ENCODE data around the gene PPP1R9B. TPM values are rescaled to one million over a fixed set of nuclear protein-coding genes. Genes with fewer than 3 reads are reported as not detected.

The PPP1R9B gene
- total and polyA plus RNA-seq, 9 donors: 24.7 to 66.1 (median 48.5) TPM

DNA sequence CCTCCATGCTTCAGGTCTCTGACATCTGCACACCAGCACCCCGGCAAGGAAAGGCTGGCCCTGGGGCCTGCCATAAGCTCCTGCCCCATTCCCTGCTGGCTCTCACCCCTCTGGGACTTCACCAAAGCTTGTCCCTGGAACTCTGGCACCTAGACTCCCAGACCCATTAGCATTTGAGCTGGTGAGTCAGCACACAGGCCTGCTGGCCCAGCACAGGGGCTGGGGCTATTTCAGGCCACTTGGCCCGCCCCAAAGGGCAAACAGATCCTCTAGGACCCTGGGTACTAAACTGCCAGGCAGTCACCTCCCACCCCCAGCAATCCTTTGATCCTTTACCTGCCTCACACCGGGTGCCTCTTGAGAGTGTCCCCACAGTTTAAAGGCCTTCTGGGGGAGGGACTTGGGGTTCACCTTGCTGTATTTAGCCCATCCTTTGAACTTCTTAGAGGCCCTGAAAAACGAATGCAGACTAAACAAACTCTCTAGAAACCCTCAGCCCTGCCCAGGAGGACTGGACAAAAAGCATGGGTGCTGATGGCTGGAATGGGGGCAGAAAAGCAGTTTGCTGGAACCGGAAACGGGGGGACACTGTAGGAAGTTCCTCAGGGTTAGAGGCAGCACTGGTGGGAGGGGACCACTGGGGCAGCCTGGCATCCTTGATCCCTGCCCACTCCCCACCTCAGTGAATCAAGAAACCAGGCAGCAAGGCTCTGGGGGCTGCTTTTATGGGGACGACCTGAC is 17.3 kb downstream of the PPP1R9B start:
- H3K36me3 ChIP-seq (ENCODE audit: control insufficient read depth, insufficient read depth, low read length): peaks cover 40% of the 10 kb centered on the region
- H3K9me3 ChIP-seq (replicated peaks; ENCODE audit: control insufficient read depth, low read depth, low read length): no peaks in the 10 kb centered on the region
- no peak for DNase-seq
- peaks cover 24% of the 10 kb centered on the region for H3K4me1 ChIP-seq (ENCODE audit: control insufficient read depth, insufficient read depth, low read length)
- no peak overlapping the region for H3K27ac ChIP-seq (ENCODE audit: low read length)
- peaks cover 26% of the 10 kb centered on the region for H3K27me3 ChIP-seq (ENCODE audit: control insufficient read depth, insufficient read depth, low read length)
- no peak overlapping the region for H3K4me3 ChIP-seq (ENCODE audit: low read length)
- WGBS (ENCODE audit: insufficient coverage): 50% methylated on average over 3 of the region's 7 CpGs

DNA sequence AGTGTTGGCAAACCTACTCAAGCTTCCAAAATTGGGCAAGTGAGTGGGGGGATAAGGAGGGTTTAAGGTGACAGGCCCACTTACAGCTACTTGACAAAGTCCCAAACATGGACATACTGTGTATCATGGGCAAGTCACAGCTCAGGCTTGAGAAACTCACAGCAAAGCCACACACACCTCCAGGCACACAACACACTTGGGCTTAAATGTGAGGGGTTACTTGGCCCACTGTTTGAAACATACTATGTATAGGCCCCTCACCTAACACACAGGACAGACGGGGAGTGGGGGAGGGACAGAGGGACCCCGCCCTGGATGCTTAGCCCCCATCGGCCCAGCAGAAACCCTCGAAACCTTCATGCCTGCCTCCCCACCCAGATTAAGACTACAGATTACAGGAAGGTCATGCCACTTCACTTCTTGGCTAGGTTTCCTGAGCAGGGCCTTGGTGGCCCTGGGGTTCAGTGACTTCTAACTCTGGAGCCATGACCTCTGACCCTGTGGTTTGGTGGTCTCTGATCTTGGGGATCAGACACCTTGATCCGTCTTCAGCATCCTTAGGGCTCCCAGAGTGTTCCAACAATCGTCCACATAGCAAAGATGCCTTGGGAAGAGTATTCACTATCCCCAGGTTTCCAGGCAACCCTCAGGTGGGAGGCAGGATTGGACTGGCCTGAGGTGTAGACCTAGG is 18.2 kb downstream of the PPP1R9B start:
- no peaks in the 10 kb centered on the region for H3K9me3 ChIP-seq (replicated peaks; ENCODE audit: control insufficient read depth, low read depth, low read length)
- H3K27me3 ChIP-seq (ENCODE audit: control insufficient read depth, insufficient read depth, low read length): peaks cover 35% of the 10 kb centered on the region
- H3K27ac ChIP-seq (ENCODE audit: low read length): no peak overlapping the region
- peaks cover 30% of the 10 kb centered on the region for H3K4me1 ChIP-seq (ENCODE audit: control insufficient read depth, insufficient read depth, low read length)
- no peak overlapping the region for H3K4me3 ChIP-seq (ENCODE audit: low read length)
- peaks cover 31% of the 10 kb centered on the region for H3K36me3 ChIP-seq (ENCODE audit: control insufficient read depth, insufficient read depth, low read length)
- DNase-seq: no peak
- WGBS (ENCODE audit: insufficient coverage): no CpG with 5 or more reads among the region's 6 CpGs

DNA sequence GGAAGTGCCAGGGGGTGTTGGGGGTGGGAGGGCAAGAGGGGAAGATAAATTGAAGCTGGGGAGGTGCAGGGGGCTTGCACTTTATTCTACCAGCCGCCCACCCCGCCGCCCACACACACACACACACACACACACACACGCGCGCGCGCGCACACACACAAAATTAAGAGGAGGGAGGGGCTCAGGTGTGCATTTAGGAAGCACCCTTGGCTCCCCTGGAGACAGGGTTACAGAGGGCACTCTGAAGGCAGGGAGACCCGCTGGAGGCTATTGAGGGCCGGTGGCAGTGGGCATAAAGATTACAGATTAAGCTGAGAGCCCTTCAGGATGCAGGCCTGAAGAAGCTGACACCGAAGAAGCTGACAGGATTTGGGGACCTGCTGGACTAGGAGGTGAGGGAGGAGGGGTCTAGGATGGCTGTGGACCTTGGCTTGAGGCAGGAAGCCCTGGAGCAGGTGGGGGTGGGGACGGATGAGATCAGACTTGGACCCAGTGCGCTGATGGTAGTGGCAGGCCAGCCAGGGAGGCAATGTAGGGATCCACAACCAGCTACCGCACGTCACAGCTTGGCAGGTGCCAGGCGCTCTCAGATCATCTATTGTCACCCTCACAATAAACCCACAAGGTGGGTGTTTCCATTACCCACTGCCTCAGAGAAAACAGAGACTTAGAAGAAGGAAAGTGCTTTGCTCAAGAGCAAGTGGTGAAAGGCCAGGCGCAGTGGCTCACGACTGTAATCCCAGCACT is 19.7 kb downstream of the PPP1R9B start:
- 32% methylated on average over 6 of the region's 19 CpGs for WGBS (ENCODE audit: insufficient coverage)
- H3K4me1 ChIP-seq (ENCODE audit: control insufficient read depth, insufficient read depth, low read length): peaks cover 30% of the 10 kb centered on the region
- no peaks in the 10 kb centered on the region for H3K9me3 ChIP-seq (replicated peaks; ENCODE audit: control insufficient read depth, low read depth, low read length)
- peaks cover 16% of the 10 kb centered on the region for H3K36me3 ChIP-seq (ENCODE audit: control insufficient read depth, insufficient read depth, low read length)
- H3K27ac ChIP-seq (ENCODE audit: low read length): no peak overlapping the region
- peak overlapping the region; percentile 37 for H3K4me3 ChIP-seq (ENCODE audit: low read length)
- no peak for DNase-seq
- peaks cover 39% of the 10 kb centered on the region for H3K27me3 ChIP-seq (ENCODE audit: control insufficient read depth, insufficient read depth, low read length)

DNA sequence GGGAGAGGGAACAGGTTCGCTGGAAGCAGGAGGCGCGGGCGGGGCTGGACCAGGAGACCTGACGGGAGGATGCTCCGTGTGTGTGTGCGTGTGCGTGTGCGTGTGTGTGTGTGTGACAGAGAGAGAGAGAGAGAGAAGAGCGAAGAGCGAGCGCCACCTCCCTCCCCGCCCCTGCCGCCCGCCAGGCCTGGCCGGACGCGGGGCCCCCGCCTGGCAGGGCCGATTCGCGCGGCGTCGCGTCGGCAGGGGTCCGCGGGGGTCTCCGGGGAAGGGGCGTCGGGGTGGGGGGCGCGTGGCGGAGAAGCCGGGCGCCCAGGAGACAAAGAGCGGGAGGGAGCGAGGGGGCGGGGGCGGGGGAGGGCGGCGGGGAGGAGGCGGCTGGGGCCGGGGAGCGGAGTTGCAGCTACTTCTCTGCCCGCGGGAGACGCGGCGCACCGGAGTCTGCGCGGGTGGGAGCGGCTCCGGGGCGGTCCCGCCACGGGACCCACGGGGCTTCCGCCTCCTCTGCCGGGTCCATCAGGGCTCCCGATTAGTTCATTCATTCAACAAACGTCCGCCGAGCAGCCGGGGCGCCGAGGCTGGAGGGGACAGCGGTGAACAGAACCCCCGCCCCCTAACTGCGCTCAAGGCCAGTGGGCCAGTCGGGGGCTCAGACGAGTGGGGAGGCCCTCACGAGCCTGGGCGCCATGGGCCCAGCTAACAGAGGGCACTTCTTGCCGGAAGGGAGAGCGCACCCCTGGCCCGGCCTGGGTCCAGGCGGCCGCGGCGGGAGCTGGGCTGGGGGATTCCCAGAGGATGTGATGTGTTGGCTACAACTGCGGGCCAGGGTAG is 20.5 kb downstream of the PPP1R9B start, which contains the start of gene SAMD14:
Gene SAMD14, minus strand, starts transcription at position 433 of the 831 bp plus-strand sequence. CDS start 5,201 bp downstream, outside the sequence.
- Histone ChIP-seq H3K4me3 (ENCODE audit: low read length) (peak within 1 kb of the TSS; percentile 48), H3K9me3 (replicated peaks; ENCODE audit: control insufficient read depth, low read depth, low read length) (no peaks in the 10 kb centered on the region), H3K27me3 (ENCODE audit: control insufficient read depth, insufficient read depth, low read length) (peaks cover 39% of the 10 kb centered on the region), H3K27ac (ENCODE audit: low read length) (peak within 1 kb of the TSS; percentile 59), H3K36me3 (ENCODE audit: control insufficient read depth, insufficient read depth, low read length) (peaks cover 10% of the 10 kb centered on the region), H3K4me1 (ENCODE audit: control insufficient read depth, insufficient read depth, low read length) (peaks cover 30% of the 10 kb centered on the region)
- under 1% methylated on average over 42 of the region's 84 CpGs for WGBS (ENCODE audit: insufficient coverage)
- peak; percentile 78 for DNase-seq

DNA sequence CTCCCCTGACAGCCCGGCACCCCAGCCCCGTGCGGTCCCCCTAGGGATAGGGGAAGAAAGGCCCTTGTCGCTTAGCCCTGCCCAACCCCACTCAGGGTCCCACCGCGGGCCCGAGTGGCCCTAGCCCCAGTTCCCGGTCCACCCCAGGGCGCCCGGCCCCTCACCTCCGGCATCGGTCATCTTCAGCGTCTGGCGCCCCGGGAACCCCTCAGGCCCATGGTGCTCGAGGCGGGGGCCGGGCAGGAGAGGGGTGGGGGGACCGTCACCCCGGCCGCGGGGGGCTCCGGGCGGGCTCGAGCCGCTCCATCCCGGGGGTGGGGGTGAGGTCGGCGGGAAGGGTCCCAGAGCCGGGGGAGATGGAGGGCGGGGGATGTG is 21.1 kb downstream of the PPP1R9B start:
- Histone ChIP-seq H3K4me1 (ENCODE audit: control insufficient read depth, insufficient read depth, low read length) (peaks cover 30% of the 10 kb centered on the region), H3K27me3 (ENCODE audit: control insufficient read depth, insufficient read depth, low read length) (peaks cover 39% of the 10 kb centered on the region), H3K36me3 (ENCODE audit: control insufficient read depth, insufficient read depth, low read length) (peaks cover 4% of the 10 kb centered on the region), H3K4me3 (ENCODE audit: low read length) (peak overlapping the region; percentile 48), H3K27ac (ENCODE audit: low read length) (no peak overlapping the region), H3K9me3 (replicated peaks; ENCODE audit: control insufficient read depth, low read depth, low read length) (no peaks in the 10 kb centered on the region)
- no peak for DNase-seq
- WGBS (ENCODE audit: insufficient coverage): 0% methylated on average over 24 of the region's 31 CpGs

DNA sequence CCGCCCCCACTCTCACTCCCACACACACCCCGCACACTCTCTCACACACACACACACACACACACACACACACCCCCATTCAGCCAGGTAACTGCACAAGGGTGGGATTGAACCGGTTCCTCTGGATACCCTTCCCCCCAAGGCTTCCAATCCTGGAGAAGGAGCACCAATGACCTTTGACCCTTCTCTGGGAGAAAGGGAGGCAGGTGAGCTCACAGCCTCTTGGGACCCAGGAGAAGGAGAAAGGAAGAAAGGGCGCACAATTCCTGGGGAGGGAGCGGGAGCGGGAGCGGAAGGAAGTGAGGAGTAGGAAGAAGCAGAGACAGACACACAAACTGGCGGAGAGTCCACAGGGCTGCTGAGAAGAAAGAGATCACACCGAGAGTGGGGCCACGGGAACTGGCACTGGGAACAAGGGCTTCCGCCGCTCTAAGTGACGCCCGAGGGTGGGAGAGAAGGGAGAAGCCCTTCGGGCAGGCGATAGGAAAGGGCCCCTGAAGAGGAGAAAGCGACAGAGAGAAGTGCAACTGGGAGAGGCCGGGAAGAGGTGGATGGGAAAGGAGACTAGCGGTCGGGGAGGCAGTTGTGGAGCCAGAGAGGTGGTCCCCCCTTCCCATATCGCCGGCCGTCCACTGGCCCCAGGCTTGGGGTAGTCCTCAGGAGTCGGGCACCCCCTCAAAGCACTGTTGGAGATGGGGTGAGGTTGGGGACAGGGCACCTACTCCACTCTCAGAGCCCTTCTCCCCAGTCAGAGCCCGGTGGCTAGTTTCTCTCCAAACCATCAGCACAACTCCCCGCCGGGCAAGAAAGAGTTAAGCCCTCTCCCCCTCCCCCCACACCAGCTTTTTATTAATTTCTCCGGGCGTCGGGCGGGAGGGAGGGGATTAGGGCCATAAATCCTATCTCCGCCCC is 21.8 kb downstream of the PPP1R9B start:
- no peaks in the 10 kb centered on the region for H3K9me3 ChIP-seq (replicated peaks; ENCODE audit: control insufficient read depth, low read depth, low read length)
- H3K36me3 ChIP-seq (ENCODE audit: control insufficient read depth, insufficient read depth, low read length): no peaks in the 10 kb centered on the region
- DNase-seq: peak; percentile 68
- H3K27ac ChIP-seq (ENCODE audit: low read length): peak overlapping the region; percentile 59
- peaks cover 39% of the 10 kb centered on the region for H3K27me3 ChIP-seq (ENCODE audit: control insufficient read depth, insufficient read depth, low read length)
- 16% methylated on average over 13 of the region's 32 CpGs for WGBS (ENCODE audit: insufficient coverage)
- H3K4me1 ChIP-seq (ENCODE audit: control insufficient read depth, insufficient read depth, low read length): peaks cover 30% of the 10 kb centered on the region
- peak overlapping the region; percentile 48 for H3K4me3 ChIP-seq (ENCODE audit: low read length)

DNA sequence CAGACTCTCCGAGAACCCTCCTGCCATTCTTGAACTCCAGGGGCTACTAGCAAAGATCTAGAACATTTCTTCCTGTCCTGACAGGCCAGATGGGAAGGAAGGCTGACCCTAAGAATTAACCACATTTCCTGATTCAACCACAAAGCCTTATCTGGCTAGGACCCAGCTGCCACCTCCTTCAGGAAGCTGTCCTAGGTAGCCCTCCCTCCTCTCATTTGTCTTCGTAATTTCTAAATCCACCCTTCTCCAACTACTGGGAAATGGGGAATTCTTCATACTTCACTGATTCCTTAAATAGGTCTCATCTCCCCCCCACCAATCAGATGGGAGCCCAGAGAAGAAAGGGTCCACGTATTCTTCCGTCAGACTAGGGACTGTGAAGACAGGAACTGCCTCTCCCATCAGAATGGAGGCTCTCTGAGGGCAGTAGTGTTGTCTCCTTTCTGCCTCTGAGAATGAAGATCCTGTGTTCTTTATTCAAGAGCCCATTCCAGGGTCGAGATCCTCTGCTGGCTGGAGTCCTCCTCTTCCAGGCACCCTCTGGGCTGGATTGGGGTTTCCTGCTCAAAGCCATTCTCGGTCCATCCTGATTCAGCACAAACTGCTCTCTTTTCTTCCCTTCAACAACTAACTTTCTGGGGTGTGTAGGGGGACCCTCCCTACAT is 22.6 kb downstream of the PPP1R9B start:
- peaks cover 36% of the 10 kb centered on the region for H3K4me1 ChIP-seq (ENCODE audit: control insufficient read depth, insufficient read depth, low read length)
- peaks cover 42% of the 10 kb centered on the region for H3K27me3 ChIP-seq (ENCODE audit: control insufficient read depth, insufficient read depth, low read length)

DNA sequence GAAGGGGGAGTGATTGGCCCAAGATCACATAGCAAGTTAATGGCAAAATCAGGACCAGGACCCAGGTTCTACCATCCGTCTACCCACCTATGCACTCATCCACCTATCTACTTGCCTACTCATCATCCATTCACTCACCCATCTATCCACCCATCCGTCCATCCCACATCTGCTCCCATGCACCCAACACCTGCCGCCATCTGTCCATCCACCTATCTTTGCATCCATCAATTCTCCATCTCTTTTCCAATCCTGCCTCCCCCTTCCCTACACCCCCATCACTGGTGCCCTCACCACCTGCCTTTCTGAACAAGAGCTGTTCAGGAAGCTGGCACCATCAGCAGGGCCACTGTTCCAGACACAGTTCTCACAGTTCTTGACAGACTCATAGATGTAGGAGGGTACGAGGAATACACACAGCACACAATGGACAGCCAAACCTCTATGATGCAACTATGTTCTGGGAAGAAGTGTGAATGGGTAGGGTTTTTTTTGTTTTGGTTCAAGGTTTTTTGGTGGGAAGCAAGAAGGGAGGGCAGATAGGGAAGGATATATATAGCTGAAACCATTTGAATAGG is 25.0 kb downstream of the PPP1R9B start:
- no peaks in the 10 kb centered on the region for H3K36me3 ChIP-seq (ENCODE audit: control insufficient read depth, insufficient read depth, low read length)
- H3K4me1 ChIP-seq (ENCODE audit: control insufficient read depth, insufficient read depth, low read length): peaks cover 32% of the 10 kb centered on the region
- peaks cover 38% of the 10 kb centered on the region for H3K27me3 ChIP-seq (ENCODE audit: control insufficient read depth, insufficient read depth, low read length)
- no peak for DNase-seq
- no peaks in the 10 kb centered on the region for H3K9me3 ChIP-seq (replicated peaks; ENCODE audit: control insufficient read depth, low read depth, low read length)
- no peak overlapping the region for H3K27ac ChIP-seq (ENCODE audit: low read length)
- 92% methylated on average over 3 of the region's 4 CpGs for whole genome bisulfite sequencing (ENCODE audit: insufficient coverage)
- no peak overlapping the region for H3K4me3 ChIP-seq (ENCODE audit: low read length)

More for the DNA sequence above, 22.6 kb downstream of the PPP1R9B start:
- no peak for DNase-seq
- H3K4me3 ChIP-seq (ENCODE audit: low read length): no peak overlapping the region
- 80% methylated on average over 1 of the region's 6 CpGs for WGBS (ENCODE audit: insufficient coverage)
- no peaks in the 10 kb centered on the region for H3K9me3 ChIP-seq (replicated peaks; ENCODE audit: control insufficient read depth, low read depth, low read length)
- H3K36me3 ChIP-seq (ENCODE audit: control insufficient read depth, insufficient read depth, low read length): no peaks in the 10 kb centered on the region
- no peak overlapping the region for H3K27ac ChIP-seq (ENCODE audit: low read length)
